Measurements from ENCODE around the gene DCTN2. TPM values are rescaled to one million over a fixed set of nuclear protein-coding genes. Genes with fewer than 3 reads are reported as not detected.

Gene DCTN2
- total RNA-seq, 1 experiment from 2014 or later, result 129 TPM

GRCh38 chr12:57541717-57542116 lies 5.3 kb downstream of the DCTN2 start:
- no TSS peak for BruUV-seq (replicated peaks)
- Histone ChIP-seq H3K4me3 (ENCODE audit: low read depth, low read length, poor library complexity, severe bottlenecking) (no peak overlapping the region), H3K27me3 (replicated peaks; ENCODE audit: insufficient read depth, low read depth, low read length, poor library complexity) (no peaks in the 10 kb centered on the region), H3K36me3 (ENCODE audit: insufficient read depth, low read length, poor library complexity, severe bottlenecking) (peaks cover 9% of the 10 kb centered on the region), H3K27ac (ENCODE audit: low read depth, low read length, poor library complexity, severe bottlenecking) (no peak overlapping the region), H3K4me1 (ENCODE audit: insufficient read depth, low read length, poor library complexity, severe bottlenecking) (peaks cover 13% of the 10 kb centered on the region), H3K9me3 (ENCODE audit: low read depth, low read length, poor library complexity, severe bottlenecking) (no peaks in the 10 kb centered on the region)
- ChIA-PET POLR2A (ENCODE audit: low non-redundant PET) (no interaction called here), CTCF (no interaction called here)
- DNase-seq (ENCODE audit: low spot score), result no peak
- intact Hi-C loops (cut with micrococcal nuclease; ENCODE audit: unreplicated experiment), result no loop called here
- TF ChIP-seq CTCF (conservative IDR thresholded peaks at IDR 0.05; ENCODE audit: low read depth, low read length) (no peak), EZH2 (IDR thresholded peaks at IDR 0.05; ENCODE audit: borderline replicate concordance, low read depth, low read length, poor library complexity, severe bottlenecking) (no peak)

- no peak overlapping the region for H3K27ac ChIP-seq (ENCODE audit: low read depth, low read length, poor library complexity, severe bottlenecking)
- intact Hi-C loops (cut with micrococcal nuclease; ENCODE audit: unreplicated experiment), result no loop called here
- TF ChIP-seq CTCF (conservative IDR thresholded peaks at IDR 0.05; ENCODE audit: low read depth, low read length) (no peak), EZH2 (IDR thresholded peaks at IDR 0.05; ENCODE audit: borderline replicate concordance, low read depth, low read length, poor library complexity, severe bottlenecking) (no peak)
- no peak for DNase-seq (ENCODE audit: low spot score)
- no peaks in the 10 kb centered on the region for H3K9me3 ChIP-seq (ENCODE audit: low read depth, low read length, poor library complexity, severe bottlenecking)
- H3K4me3 ChIP-seq (ENCODE audit: low read depth, low read length, poor library complexity, severe bottlenecking), result no peak overlapping the region
- BruUV-seq (replicated peaks), result no TSS peak
- H3K4me1 ChIP-seq (ENCODE audit: insufficient read depth, low read length, poor library complexity, severe bottlenecking), result peaks cover 10% of the 10 kb centered on the region
- H3K27me3 ChIP-seq (replicated peaks; ENCODE audit: insufficient read depth, low read depth, low read length, poor library complexity), result no peaks in the 10 kb centered on the region
- ChIA-PET POLR2A (ENCODE audit: low non-redundant PET) (no interaction called here), CTCF (no interaction called here)
- H3K36me3 ChIP-seq (ENCODE audit: insufficient read depth, low read length, poor library complexity, severe bottlenecking), result peaks cover 9% of the 10 kb centered on the region
These were observed 6.0 kb downstream of the DCTN2 start for GRCh38 chr12:57541001-57541400.

GRCh38 chr12:57539134-57539768 lies 7.7 kb downstream of the DCTN2 start:
- Histone ChIP-seq H3K27ac (ENCODE audit: low read depth, low read length, poor library complexity, severe bottlenecking) (no peak overlapping the region), H3K4me1 (ENCODE audit: insufficient read depth, low read length, poor library complexity, severe bottlenecking) (no peaks in the 10 kb centered on the region), H3K4me3 (ENCODE audit: low read depth, low read length, poor library complexity, severe bottlenecking) (no peak overlapping the region), H3K36me3 (ENCODE audit: insufficient read depth, low read length, poor library complexity, severe bottlenecking) (peaks cover 21% of the 10 kb centered on the region), H3K9me3 (ENCODE audit: low read depth, low read length, poor library complexity, severe bottlenecking) (no peaks in the 10 kb centered on the region), H3K27me3 (replicated peaks; ENCODE audit: insufficient read depth, low read depth, low read length, poor library complexity) (no peaks in the 10 kb centered on the region)
- no peak for DNase-seq (ENCODE audit: low spot score)
- intact Hi-C loops (cut with micrococcal nuclease; ENCODE audit: unreplicated experiment), result no loop called here
- ChIA-PET CTCF (no interaction called here), POLR2A (ENCODE audit: low non-redundant PET) (no interaction called here)
- BruUV-seq (replicated peaks), result no TSS peak
- no peak for TF ChIP-seq CTCF (conservative IDR thresholded peaks at IDR 0.05; ENCODE audit: low read depth, low read length)
- TF ChIP-seq EZH2 (IDR thresholded peaks at IDR 0.05; ENCODE audit: borderline replicate concordance, low read depth, low read length, poor library complexity, severe bottlenecking), result no peak

Data from A673 (cell line).